ENCODE results near the gene CD19.

The CD19 gene

DNA sequence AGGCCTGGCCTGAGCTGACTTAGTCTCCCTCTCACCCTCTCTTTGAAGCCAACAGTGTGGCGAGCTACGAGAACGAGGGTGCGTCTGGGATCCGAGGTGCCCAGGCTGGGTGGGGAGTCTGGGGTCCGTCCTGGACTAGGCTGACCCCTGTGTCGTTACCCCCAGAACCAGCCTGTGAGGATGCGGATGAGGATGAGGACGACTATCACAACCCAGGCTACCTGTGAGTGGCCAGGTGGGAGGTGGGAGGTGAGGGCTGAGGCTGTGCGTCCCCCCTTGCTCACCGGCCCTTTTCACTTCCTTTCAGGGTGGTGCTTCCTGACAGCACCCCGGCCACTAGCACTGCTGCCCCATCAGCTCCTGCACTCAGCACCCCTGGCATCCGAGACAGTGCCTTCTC lies 54.7 kb downstream of the CD19 start:
- intact Hi-C loops (cut with DNase I; ENCODE audit: low total_unique reads) = no loop called here
- Histone ChIP-seq H3K36me3 (peaks cover 43 to 94% (median 72%) of the 10 kb centered on the region in 3 donors), H3K4me3 (no peak overlapping the region), H3K27ac (no peak overlapping the region), H3K9me3 (peaks cover 0 to 7% (median 6%) of the 10 kb centered on the region in 3 donors), H3K4me1 (no peaks in the 10 kb centered on the region), H3K27me3 (no peaks in the 10 kb centered on the region)
- TF ChIP-seq, protein P1, sequence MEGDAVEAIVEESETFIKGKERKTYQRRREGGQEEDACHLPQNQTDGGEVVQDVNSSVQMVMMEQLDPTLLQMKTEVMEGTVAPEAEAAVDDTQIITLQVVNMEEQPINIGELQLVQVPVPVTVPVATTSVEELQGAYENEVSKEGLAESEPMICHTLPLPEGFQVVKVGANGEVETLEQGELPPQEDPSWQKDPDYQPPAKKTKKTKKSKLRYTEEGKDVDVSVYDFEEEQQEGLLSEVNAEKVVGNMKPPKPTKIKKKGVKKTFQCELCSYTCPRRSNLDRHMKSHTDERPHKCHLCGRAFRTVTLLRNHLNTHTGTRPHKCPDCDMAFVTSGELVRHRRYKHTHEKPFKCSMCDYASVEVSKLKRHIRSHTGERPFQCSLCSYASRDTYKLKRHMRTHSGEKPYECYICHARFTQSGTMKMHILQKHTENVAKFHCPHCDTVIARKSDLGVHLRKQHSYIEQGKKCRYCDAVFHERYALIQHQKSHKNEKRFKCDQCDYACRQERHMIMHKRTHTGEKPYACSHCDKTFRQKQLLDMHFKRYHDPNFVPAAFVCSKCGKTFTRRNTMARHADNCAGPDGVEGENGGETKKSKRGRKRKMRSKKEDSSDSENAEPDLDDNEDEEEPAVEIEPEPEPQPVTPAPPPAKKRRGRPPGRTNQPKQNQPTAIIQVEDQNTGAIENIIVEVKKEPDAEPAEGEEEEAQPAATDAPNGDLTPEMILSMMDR (IDR thresholded peaks at IDR 0.05) = no peak
- DNase-seq = no peak

- Histone ChIP-seq H3K9me3 (peaks cover 0 to 7% (median 6%) of the 10 kb centered on the region in 3 donors), H3K36me3 (peaks cover 37 to 85% (median 64%) of the 10 kb centered on the region in 3 donors), H3K27ac (no peak overlapping the region), H3K27me3 (no peaks in the 10 kb centered on the region), H3K4me3 (no peak overlapping the region), H3K4me1 (no peaks in the 10 kb centered on the region)
- no peak for DNase-seq
- TF ChIP-seq, protein P1 (IDR thresholded peaks at IDR 0.05) = no peak
- intact Hi-C loops (cut with DNase I; ENCODE audit: low total_unique reads) = no loop called here
Measured at GRCh38 chr16:28987170-28987853, 55.5 kb downstream of the CD19 start.
